GM12878 (cell line): ENCODE measurements around the gene DHX38. TPM values are rescaled to one million over a fixed set of nuclear protein-coding genes. Genes with fewer than 3 reads are reported as not detected.

Experiments
- ATAC-seq: fragments of 200-7000 bp; cut with Tn5 transposase; 3 replicates; pipeline ENCODE4 v1.9.1; 2020; ENCODE audit warnings: mild to moderate bottlenecking, moderate library complexity
- BruUV-seq: library from RNA; stranded (reverse); fragments of 400-500 nt; replicated peaks from 2 replicates; lab custom pipeline; 2021; lab: Mats Ljungman, UMichigan
- CTCF ChIA-PET: fragments of 300-600 bp; sonication (Branson Sonifier 250); formaldehyde crosslinking; extraction: SDS; loops from one replicate; lab custom pipeline; 2021; ENCODE audit warnings: inconsistent platforms; lab: Yijun Ruan, JAX
- POLR2A ChIA-PET: fragments of 350-600 bp; formaldehyde crosslinking; extraction: SDS; loops from one replicate; lab custom pipeline; 2021; ENCODE audit warnings: inconsistent platforms; lab: Charles Lee
- RAD21 ChIA-PET: fragments of 300-600 bp; sonication (Branson Sonifier 250); formaldehyde crosslinking; loops from one replicate; lab custom pipeline; 2023; ENCODE audit warnings: antibody characterized with exemption; ENCODE audit not compliant: unreplicated experiment; lab: Charles Lee
- SMC1A ChIA-PET: fragments of 300-600 bp; sonication (Branson Sonifier 250); formaldehyde crosslinking; loops from one replicate; lab custom pipeline; 2023; ENCODE audit not compliant: unreplicated experiment, uncharacterized antibody; lab: Charles Lee
- DNase-seq: peaks from one replicate; pipeline ENCODE4 v3.0.0-alpha.2; 2011; ENCODE audit warnings: low read depth, low spot score
- FAIRE-seq: peaks from 3 replicates; lab custom pipeline; 2011; peaks lifted over from hg19 to GRCh38; lab: Jason Lieb, UNC
- H2AFZ ChIP-seq: 2 replicates; pipeline ENCODE4 v1.6.0; 2011; ENCODE audit warnings: low read depth, low read length, control low read depth; ENCODE audit not compliant: control insufficient read depth
- H3K27ac ChIP-seq: 2 replicates; pipeline ENCODE4 v1.5.1; 2011; ENCODE audit warnings: control low read depth; ENCODE audit not compliant: control insufficient read depth, insufficient read depth
- H3K27me3 ChIP-seq, 2 experiments: replicated peaks in 1 of 2; 2 replicates each; pipeline versions ENCODE4 v1.6.0 to v1.6.1; 2011; ENCODE audit warnings: low read length in 1 of 2; ENCODE audit not compliant: control insufficient read depth in 2 of 2, insufficient read depth in 2 of 2
- H3K36me3 ChIP-seq, 2 experiments: 2 replicates each; pipeline ENCODE4 v1.5.1; 2011; ENCODE audit warnings: low read length in 1 of 2; ENCODE audit not compliant: control insufficient read depth in 2 of 2, insufficient read depth in 2 of 2
- H3K4me1 ChIP-seq: 2 replicates; pipeline ENCODE4 v1.6.1; 2011; ENCODE audit warnings: mild to moderate bottlenecking, low read length, moderate library complexity, mixed read lengths; ENCODE audit not compliant: control insufficient read depth, insufficient read depth
- H3K4me2 ChIP-seq: 2 replicates; pipeline ENCODE4 v1.6.0; 2011; ENCODE audit warnings: control low read depth; ENCODE audit not compliant: control insufficient read depth, insufficient read depth
- H3K4me3 ChIP-seq: fragments of 200-600 bp; sonication (generic); 2 replicates; pipeline ENCODE4 v1.5.1; 2016
- H3K79me2 ChIP-seq: 2 replicates; pipeline ENCODE4 v1.6.0; 2011; ENCODE audit warnings: low read length; ENCODE audit not compliant: control insufficient read depth, insufficient read depth
- H3K9ac ChIP-seq: 2 replicates; pipeline ENCODE4 v1.8.0; 2011; ENCODE audit warnings: low read length, control low read depth, mixed read lengths; ENCODE audit not compliant: control insufficient read depth, insufficient read depth
- H3K9me3 ChIP-seq: replicated peaks from 3 replicates; pipeline ENCODE4 v1.5.1; 2011; ENCODE audit warnings: mild to moderate bottlenecking, low read length; ENCODE audit not compliant: control insufficient read depth, insufficient read depth
- H4K20me1 ChIP-seq: 2 replicates; pipeline ENCODE4 v1.6.0; 2011; ENCODE audit not compliant: control insufficient read depth, insufficient read depth
- BCLAF1 ChIP-seq: fragments of 450-650 bp; IDR thresholded peaks from 2 replicates; pipeline ENCODE4 v1.6.1; 2017; ENCODE audit warnings: antibody characterized with exemption, mild to moderate bottlenecking, moderate library complexity
- RB1 ChIP-seq: fragments of 450-650 bp; formaldehyde crosslinking; IDR thresholded peaks from 2 replicates; pipeline ENCODE4 v1.6.1; 2017; ENCODE audit warnings: mild to moderate bottlenecking, borderline replicate concordance
- WGBS: methylation state at CpG from one replicate; pipeline ENCODE4 v1.1.6; 2016; ENCODE audit warnings: low lambda C conversion rate; ENCODE audit not compliant: insufficient replicate concordance, insufficient coverage; ENCODE audit errors: missing lambda C conversion rate; 5-methylcytosine and 5-hydroxymethylcytosine counted together
- in situ Hi-C: fragments of 300-500 bp; cut with MboI; formaldehyde crosslinking; loops from 9 replicates; pipeline ENCODE4 v1.14.3; 2018; ENCODE audit warnings: mixed read lengths
- intact Hi-C: fragments of 100-400 bp; cut with micrococcal nuclease; formaldehyde crosslinking; loops from one replicate; pipeline ENCODE4 v1.14.2; 2022; ENCODE audit not compliant: unreplicated experiment
- polyA plus RNA-seq, 11 experiments: library from polyadenylated mRNA; depleted of rRNA in 4 of 11; unstranded in 6 of 11; stranded (reverse) in 5 of 11; fragments of >200 nt; fragmentation: Nextera tagmentation in 4 of 11; fragmentation: Illumina TruSeq in 1 of 11; extraction: Ambion mirVana in 4 of 11; extraction: Trizol in 1 of 11; gene quantifications; 1 replicate in 1 of 11; 2 replicates in 10 of 11; pipeline versions ENCODE4 v1.2.1 to v1.2.3, GENCODE V29; 2011 to 2016; ENCODE audit warnings: inconsistent platforms in 2 of 11, missing spikeins in 2 of 11, low read depth in 1 of 11
- total RNA-seq, 4 experiments: library from RNA; depleted of rRNA in 3 of 4; stranded (reverse); fragments of >200 nt in 3 of 4; fragmentation: Illumina TruSeq in 1 of 4; extraction: Trizol in 1 of 4; gene quantifications; 2 replicates each; pipeline versions ENCODE4 v1.2.1 to v1.2.3, GENCODE V29; 2013 to 2021

The DHX38 gene
- total and polyA plus RNA-seq, 10 of the 15 experiments (the other 5 are each of a cell fraction or from before 2014, with no cell fraction given), result 2.1 to 67.8 (median 43.2) TPM

- no peaks in the 10 kb centered on the region for H3K36me3 ChIP-seq
- in situ Hi-C loops (no loop called here), intact Hi-C loops (no loop called here)
- no peaks in the 10 kb centered on the region for H3K79me2 ChIP-seq
- FAIRE-seq (no peak), DNase-seq (no peak), ATAC-seq (no peak)
- no peaks in the 10 kb centered on the region for H3K4me1 ChIP-seq
- SMC1A ChIA-PET, result interaction anchor here (1.6 kb wide), 1 partner anchor 15 kb away, joined by 4 read pairs; no protein-coding TSS in a partner anchor
- H3K4me2 ChIP-seq, result no peak overlapping the region
- TF ChIP-seq BCLAF1 (no peak), RB1 (no peak)
- no peak overlapping the region for H2AFZ ChIP-seq
- no peaks in the 10 kb centered on the region for H4K20me1 ChIP-seq
- no peaks in the 10 kb centered on the region for H3K27me3 ChIP-seq
- no peaks in the 10 kb centered on the region for H3K9me3 ChIP-seq
- H3K4me3 ChIP-seq, result no peak overlapping the region
- CTCF ChIA-PET, result interaction anchor here (0.7 to 3.1 kb wide), 2 partner anchors 17 to 1401 kb away, joined by 3 to 12 read pairs; no protein-coding TSS in a partner anchor
- no peak overlapping the region for H3K27ac ChIP-seq
- RAD21 ChIA-PET, result no interaction called here
- POLR2A ChIA-PET, result no interaction called here
- no peak overlapping the region for H3K9ac ChIP-seq
- BruUV-seq, result no TSS peak
- WGBS, result 92% methylated on average over 1 of the region's 1 CpG
Measured at GRCh38 chr16:72142476-72142875, 48.8 kb downstream of the DHX38 start.
